Epidermal melanocyte (primary cell): ENCODE results near the gene IKZF4.
"Not testable (repeated sequence)": the region's sequence is repeated elsewhere in the genome, so short reads cannot be mapped to it uniquely, and the experiment has no call there.

Experiments
- DNase-seq: peaks from one replicate; pipeline ENCODE4 v3.0.0; 2011; ENCODE audit warnings: low spot score; ENCODE audit not compliant: insufficient read length

Gene IKZF4

GRCh38 chr12:56038022-56038655 lies 17.3 kb downstream of the IKZF4 start:
- DNase-seq: no peak

- no peak for DNase-seq
Observed at GRCh38 chr12:56040151-56040550, 19.3 kb downstream of the IKZF4 start.

- no peak for DNase-seq
Observed at GRCh38 chr12:56040963-56041551, 20.2 kb downstream of the IKZF4 start.

GRCh38 chr12:56041552-56042429 lies 20.9 kb downstream of the IKZF4 start, which contains the start of gene RPS26:
RPS26 (plus strand) TSS chr12:56041918; CDS start chr12:56042167, 249 bp downstream.
- DNase-seq: peak; percentile 80

GRCh38 chr12:56042430-56042813 lies 21.6 kb downstream of the IKZF4 start:
- DNase-seq: not testable (repeated sequence)

- no peak for DNase-seq
Observed at GRCh38 chr12:56042843-56043242, 22.0 kb downstream of the IKZF4 start.

- DNase-seq: no peak
Observed at GRCh38 chr12:56046027-56046780, 25.4 kb downstream of the IKZF4 start.

GRCh38 chr12:56053407-56053893 lies 32.6 kb downstream of the IKZF4 start:
- DNase-seq: no peak

- not testable (repeated sequence) for DNase-seq
Observed at GRCh38 chr12:56059964-56060363, 39.1 kb downstream of the IKZF4 start.

- no peak for DNase-seq
Observed at GRCh38 chr12:56061982-56062381, 41.1 kb downstream of the IKZF4 start.

GRCh38 chr12:56062996-56063395 lies 42.2 kb downstream of the IKZF4 start:
- no peak for DNase-seq

GRCh38 chr12:56071648-56072047 lies 50.8 kb downstream of the IKZF4 start:
- DNase-seq: no peak

- no peak for DNase-seq
Observed at GRCh38 chr12:56074396-56074795, 53.6 kb downstream of the IKZF4 start.

- not testable (repeated sequence) for DNase-seq
Observed at GRCh38 chr12:56077966-56078365, 57.1 kb downstream of the IKZF4 start.

- no peak for DNase-seq
Observed at GRCh38 chr12:56078427-56078826, 57.6 kb downstream of the IKZF4 start.

GRCh38 chr12:56078931-56079722 lies 58.3 kb downstream of the IKZF4 start:
- peak; percentile 62 for DNase-seq

GRCh38 chr12:56079723-56080555 lies 59.1 kb downstream of the IKZF4 start, which contains the start of gene ERBB3:
ERBB3 (plus strand) TSS chr12:56080165; CDS start chr12:56080301, 136 bp downstream.
- DNase-seq: peak; percentile 63

GRCh38 chr12:56080556-56081138 lies 59.8 kb downstream of the IKZF4 start:
- no peak for DNase-seq
